GM21825 (cell line): ENCODE data around the gene RASGRF1.
A peak's percentile ranks its signal among the peaks of the same experiment; 100 is the strongest.

Experiments used
- ATAC-seq: cut with Tn5 transposase; IDR thresholded peaks from one replicate; pipeline ENCODE4 v1.9.1; 2021; ENCODE audit warnings: mild to moderate bottlenecking, moderate library complexity; ENCODE audit not compliant: unreplicated experiment

RASGRF1 gene

DNA sequence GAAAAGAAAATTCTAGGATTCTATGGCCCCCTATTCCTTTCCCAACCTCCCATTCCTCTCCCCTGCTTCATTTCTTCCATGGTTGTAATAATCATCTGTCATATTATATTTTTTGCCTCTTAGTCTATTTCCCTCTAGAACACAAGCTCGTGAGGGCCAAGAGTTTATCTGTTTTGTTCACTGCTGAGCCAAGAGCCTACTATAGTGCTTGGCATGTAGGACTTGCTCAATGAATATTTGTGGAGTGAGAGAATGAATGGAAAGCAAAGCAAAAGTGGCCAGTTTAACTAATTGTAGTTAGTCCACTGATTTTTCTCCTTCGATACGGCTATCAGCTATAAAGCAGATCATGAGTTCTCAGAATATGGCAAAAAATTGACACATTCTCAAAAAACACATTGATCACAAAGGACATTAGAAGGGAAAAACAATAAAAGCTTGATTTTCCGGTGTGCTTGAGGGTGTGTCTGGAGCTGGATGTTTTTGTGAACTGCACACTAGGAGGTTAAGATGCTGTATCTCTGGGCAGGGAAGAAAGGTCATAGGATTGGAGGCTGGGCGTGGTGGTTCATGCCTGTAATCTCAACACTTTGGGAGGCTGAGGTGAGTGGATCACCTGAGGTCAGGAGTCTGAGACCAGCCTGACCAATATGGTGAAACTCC, 120.8 kb downstream of the RASGRF1 start:
- no peak for ATAC-seq

DNA sequence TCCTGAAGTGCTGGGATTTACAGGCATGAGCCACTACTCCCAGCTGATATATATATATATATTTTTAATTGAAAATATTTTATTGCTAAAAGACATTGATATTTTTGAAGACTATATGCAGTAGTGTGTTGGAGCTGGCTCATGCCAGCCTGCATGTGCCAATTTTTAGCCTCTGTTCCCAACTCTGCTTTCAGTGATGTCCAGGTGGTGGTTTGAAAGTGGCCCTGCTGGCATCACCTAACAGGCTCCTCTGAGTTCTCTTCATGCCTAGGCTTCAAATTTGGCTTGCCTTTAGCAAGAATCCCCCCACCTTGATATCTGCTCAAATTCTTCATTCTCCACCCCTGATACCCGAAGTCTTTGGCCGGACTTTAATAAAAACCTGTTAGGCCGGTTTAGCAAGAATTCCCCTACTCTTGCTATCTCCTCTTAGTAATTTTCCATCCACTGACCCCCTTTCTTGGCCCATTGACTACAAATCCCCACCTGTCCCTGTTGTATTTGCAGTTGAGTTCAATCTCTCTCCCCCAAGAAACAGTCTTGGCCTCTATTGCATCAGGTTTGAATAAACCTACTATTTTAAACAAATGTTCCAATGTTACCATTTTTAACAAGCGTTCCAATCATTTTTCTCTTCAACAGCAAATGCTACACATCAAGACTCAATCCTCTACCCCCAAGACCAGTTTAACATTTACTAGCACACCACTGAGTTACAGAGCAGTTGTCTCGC, 121.9 kb downstream of the RASGRF1 start:
- no peak for ATAC-seq

DNA sequence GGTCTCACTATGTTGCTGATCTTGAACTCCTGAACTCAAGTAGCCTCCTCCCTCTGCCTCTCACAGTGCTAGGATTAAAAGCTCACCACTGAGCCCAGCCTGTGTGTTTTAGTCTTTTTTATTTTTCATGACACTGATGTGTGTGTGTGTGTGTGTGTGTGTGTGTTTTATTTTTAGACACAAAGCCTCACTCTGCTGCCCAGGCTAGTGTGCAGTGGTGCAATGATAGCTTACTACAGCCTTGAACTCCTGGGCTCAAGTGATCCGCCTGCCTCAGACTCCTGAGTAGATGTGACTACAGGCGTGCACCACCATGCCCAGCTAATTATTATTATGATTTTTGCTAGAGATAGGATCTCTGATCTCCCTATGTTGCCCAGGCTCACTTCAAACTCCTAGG, 122.5 kb downstream of the RASGRF1 start:
- no peak for ATAC-seq

DNA sequence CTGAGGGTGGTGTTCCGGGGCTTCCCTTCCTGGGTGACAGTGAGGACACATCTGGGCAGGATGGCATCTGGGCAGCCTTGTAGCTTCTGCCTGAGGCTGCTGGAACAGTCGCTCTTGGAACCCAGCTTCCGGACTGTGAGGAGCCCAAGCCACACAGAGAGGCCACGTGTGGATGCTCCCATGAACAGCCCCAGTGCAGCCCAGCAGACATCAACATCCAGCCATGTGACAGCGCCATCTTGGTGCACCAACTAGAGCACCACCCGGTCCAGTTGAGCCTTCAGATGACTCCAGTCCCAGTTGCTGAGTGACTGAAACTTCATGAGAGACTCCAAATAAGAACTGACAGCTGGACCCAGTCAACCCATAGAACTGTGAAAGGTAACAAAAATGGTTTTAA, 130.3 kb downstream of the RASGRF1 start:
- ATAC-seq: no peak

DNA sequence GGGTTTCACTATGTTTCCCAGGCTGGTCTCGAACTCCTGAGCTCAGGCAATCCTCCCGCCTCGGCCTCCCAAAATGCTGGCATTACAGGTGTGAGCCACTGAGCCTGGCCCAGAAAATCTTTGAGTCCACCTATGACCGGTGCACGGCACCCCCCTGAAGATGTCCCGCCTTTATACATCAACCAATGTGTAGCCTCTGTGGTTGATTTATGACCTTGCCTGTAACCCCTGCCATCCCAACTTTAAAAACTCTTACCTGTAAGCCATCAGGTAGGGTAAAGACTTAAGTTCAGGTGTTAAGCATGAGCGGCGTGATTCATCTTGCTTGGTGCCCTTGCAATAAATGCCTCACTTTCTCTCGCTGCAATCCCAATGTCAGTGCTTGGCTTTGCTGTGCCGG, 131.2 kb downstream of the RASGRF1 start:
- ATAC-seq: no peak

DNA sequence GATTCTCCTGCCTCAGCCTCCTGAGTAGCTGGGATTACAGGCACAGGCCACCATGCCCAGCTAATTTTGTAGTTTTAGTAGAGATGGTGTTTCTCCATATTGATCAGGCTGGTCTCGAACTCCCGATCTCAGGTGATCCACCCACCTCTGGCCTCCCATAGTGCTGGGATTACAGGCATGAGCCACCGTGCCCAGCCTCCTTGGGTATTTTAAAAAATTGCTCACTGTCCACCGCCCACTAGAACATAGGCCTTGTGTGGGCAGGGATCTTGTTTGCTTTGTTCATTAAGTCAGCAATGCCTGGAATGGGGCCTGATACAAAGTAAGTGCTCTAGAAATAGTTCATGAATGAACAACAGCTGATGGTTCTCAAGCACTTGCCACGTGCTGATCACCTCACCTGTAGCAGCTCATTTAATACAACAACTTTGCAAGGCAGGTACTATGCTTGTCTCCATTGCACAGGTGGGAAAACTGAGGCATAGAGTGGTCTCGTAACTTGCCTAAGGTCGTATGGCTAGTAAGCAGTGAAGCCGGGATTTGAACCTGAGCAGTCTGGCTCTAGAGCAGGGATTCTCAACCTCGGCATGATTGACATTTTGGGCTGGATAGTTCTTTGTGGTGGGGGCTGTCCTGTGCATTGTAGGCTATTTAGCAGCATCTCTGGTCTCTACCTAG, 133.0 kb downstream of the RASGRF1 start:
- ATAC-seq: no peak

DNA sequence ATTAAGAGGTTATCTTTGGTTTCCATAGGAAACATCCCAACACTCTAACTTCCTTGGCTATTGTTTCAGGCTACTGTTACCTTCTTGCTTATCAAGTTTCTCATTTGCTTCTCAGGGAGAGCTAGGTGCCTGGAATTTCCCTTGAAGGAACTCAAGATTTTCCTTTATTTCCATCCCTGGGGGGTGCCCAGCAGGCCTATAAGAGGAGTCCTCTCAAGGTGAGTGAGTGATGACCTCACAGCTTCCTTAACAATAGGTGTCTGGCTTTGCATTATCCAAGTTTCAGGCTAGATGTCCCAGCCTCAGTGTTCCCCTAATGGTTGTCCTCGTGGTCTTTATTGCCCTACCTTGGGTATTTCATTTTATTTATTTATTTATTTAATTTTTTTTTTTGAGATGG, 133.6 kb downstream of the RASGRF1 start:
- no peak for ATAC-seq

DNA sequence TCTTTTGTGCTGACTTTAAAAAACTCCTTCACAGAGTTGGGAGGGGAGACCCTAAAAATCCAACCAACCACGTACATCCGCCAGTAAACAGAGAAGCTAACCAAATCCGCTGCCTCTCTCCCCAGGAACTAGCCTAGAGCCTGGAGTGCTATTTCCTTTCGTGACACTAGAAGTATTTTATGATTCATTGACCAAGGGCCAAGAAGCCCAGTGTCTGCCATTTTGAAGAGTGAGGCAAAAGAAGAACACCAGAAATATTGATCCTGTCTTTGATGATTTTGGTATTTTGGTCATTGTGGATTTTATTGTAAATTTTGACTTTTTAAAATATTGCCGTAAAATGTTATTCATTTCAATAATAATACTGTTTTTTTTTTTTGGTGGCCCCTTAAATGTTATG, 135.2 kb downstream of the RASGRF1 start:
- ATAC-seq: no peak

DNA sequence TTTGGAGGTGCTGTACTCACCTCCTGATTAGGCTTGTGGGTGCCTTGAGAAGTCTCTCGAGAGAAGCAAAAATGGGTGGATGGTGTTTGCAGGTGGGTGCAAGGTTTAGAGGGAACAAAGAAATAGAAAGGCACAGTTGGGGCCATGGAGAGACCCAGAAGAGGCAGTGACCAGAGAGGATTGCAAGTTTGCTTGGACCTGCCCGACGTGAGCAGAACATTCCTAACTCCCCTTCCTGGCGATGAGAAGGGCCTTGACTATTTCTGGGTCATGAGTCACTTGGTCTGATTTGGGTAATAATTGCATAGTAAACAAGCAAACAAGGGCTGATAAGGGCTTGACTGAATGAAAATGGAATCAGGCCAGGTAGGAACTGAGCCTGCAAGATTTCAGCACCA, 138.7 kb downstream of the RASGRF1 start:
- ATAC-seq: no peak

DNA sequence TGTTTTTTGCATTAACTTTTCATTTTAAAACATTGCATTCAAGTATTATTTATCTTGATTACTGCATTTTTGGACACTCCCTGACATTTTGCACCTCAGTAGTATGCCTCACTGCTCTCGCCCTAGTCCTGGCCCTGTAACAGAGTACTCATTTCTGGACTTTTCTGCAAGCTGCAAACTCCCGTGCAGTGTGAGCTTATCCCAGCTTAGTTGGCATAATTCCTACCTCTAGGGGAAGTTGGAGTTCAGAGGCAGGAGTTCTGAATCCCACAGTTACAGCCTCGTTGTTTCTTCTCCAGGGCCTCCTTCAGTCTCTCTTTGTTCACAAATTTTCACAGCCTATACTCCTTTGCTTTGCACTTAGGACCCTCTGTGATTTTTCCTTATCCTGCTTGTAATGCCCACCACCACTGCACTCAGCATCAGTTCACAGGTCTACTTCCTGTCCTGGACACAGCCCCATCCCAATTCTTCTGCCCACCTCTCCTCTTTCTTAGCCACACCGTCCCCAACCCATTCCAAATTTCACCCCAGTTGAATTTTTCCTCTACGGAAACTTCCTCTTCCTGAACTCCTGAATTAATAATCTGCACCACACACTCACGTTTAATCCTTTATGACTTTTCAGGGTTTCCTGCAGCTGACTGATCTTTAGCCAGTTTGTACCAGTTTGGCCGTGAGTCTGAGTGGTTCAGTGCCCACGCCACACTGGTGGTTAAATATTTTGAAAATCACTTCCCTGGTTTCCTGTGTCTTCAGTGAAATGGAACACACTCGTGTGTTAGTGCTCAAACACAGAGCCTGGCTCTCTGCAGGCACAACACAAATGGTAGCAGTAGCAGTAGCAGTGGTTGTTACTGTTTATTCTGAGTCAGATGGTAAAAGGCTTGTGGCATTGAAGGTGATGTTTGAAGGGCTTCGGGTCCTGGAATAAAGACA, 139.4 kb downstream of the RASGRF1 start:
- ATAC-seq: no peak

DNA sequence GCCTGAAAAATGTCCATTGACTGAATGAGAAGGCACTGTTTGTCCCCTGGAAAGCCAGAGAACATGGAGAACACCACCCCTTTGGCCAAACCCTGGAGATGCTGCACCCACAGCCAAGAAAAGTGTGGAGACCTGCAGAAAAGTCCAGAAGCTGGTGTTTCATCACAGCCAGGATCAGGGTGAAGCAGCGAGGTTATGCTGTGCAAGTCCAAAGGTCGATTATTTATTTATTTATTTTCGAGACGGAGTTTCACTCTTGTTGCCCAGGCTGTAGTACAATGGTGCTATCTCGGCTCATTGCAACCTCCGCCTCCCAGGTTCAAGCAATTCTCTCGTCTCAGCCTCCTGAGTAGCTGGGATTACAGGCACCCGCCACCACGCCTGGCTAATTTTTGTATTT, 140.2 kb downstream of the RASGRF1 start:
- ATAC-seq: no peak

DNA sequence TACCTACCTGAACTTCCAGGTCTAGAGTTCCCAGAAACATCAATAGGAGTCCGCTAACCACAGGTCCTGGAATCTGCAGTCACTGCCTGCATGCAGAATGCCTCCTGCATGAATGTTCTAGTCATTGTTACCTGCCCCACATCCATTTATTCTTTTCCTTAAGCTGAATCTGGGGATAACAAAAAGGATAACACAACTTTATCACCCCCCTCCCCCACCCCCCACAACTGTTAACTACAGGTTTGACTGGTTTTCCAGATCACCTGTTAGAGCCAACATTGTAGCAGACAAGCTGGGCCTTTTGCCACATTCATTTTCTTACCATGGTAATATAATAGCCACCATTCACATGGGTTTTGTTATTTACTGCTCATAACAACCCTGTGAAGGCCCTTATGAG, 141.1 kb downstream of the RASGRF1 start:
- no peak for ATAC-seq

DNA sequence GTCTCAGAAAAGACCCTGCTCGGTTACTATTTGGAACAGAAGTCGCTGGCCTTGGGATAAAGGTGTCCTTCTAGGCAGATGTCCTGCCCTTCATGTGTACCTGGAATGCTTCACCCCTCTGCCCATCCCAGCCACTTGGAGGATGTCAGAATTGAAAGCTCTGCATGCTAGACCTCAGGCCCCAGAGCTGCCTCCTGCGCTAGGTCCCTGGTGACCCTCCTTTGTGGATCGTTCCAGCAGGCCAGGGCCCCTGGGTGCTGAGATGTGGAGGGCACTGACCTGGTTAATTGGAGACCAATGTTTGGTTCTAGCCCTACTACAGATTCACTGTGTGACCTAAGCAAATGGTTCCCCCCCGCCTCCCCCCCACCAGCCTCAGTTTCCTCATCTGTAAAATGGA, 143.1 kb downstream of the RASGRF1 start:
- ATAC-seq: no peak

DNA sequence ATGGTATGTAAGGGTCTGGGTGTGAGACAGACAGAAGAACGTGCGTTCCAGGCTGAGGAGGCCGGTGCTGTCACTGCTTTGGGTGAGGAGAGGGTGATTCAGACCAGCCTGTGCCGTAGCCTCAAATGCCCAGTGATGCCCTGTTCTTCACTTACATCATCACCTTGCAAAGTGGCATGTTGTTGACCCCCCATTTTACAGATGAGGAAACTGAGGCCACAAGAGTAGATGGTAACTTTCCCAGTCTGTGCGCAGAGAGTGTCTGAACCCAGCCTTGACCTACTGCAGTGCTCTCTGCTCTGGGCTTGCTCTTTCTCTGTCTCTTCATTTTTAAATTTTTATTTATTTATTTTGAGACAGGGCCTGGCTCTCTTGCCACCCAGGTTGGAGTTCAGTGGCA, 144.1 kb downstream of the RASGRF1 start:
- no peak for ATAC-seq

DNA sequence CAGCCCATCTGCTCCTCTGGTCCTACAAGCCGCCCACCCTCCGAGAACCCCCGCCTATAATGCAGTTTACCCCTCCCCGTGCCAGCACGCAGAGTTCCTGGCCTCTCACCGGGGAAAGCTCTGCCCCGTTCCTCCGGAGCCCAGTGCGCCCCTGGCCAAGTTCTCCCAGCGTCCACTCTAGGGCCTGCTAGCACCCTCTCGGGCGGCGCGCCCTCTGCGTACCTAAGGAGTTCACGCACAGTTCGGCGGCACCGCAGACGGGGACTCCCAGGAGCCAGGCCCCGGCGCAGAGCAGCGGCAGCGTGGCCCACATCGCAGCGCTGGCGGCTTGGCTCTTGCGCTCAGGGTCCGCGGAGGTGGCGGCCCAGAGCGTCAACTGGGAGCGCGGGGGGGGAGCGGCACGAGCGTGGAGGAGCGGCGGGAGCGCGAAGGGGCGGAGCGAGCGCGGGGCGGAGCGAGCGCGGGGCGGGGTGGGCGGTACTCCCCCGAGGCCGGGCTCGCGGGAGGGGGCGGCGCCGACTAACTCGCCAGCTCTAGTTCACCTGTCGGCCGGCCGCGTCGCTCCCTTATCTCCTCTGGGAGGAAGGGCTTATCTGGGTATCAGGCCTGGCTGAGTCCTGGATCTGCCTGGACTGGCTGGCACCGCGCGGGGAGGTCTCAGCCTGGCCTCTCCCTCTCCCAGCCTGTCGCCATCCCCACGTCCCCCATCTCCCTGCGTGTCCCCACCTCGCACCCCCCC, 145.7 kb downstream of the RASGRF1 start, which contains the start of gene CTSH:
Gene CTSH, minus strand, starts transcription at position 378 of the 739 bp plus-strand sequence. Its CDS starts 65 bp downstream, at position 313.
- peak; percentile 60 for ATAC-seq

DNA sequence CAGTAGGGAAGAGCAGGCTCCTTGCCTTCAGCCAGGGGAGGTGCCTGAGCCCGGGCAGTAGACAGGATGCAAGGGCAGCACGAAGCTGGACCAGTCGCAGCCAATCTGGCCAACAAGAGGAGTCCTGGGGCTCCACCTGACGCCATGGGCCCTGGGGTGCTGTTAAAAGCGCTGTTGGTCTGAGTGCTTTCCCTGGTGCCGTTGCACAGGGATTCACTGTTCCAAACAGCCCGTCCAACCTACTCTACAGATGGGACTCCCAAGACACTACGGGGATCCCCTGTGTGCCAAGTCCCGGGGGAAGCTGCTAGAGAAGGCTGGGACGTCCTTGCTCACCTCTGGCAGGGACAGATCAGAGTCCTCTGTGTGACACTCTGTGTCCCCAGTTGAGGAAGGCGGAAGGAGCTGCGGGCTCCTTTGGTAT, 146.4 kb downstream of the RASGRF1 start:
- ATAC-seq: peak; percentile 11

DNA sequence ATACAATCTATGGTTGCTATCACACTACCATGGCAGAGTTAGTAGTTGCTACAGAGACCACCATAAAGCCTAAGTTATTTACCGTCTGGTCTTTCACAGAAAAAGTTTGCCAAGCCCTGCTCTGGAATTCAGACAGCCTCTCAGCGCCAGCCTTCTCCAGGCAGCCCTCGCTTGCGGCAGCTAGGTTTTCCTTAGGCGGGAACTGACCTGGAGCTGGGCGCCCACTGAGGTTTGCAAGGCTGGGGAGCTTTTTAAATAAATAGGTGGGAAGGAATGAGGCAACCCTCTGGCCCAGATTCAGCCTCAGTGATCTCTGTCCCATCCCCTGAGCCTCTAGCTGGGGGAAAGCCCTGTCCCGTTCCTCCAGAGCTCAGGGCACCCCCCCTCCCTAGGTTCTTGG, 146.9 kb downstream of the RASGRF1 start:
- no peak for ATAC-seq

DNA sequence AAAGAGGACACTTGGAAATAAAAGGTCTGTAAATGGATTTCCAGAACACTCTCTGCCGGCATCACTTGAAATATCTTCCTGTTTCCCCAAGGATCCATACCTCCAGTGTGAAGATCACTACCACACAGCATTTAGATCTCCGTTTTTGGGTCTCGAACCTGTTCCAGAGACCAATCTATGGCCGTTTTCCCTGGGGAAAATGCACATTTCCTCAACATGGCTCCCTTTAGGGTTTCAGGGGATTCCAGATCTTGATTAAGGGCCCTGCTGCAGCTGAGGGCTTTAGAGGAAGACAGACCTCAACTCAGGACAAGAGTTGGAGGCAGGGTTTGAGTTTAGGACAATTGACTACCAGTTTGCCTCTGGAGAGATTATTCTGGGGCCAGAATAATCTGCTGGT, 147.8 kb downstream of the RASGRF1 start:
- ATAC-seq: no peak

DNA sequence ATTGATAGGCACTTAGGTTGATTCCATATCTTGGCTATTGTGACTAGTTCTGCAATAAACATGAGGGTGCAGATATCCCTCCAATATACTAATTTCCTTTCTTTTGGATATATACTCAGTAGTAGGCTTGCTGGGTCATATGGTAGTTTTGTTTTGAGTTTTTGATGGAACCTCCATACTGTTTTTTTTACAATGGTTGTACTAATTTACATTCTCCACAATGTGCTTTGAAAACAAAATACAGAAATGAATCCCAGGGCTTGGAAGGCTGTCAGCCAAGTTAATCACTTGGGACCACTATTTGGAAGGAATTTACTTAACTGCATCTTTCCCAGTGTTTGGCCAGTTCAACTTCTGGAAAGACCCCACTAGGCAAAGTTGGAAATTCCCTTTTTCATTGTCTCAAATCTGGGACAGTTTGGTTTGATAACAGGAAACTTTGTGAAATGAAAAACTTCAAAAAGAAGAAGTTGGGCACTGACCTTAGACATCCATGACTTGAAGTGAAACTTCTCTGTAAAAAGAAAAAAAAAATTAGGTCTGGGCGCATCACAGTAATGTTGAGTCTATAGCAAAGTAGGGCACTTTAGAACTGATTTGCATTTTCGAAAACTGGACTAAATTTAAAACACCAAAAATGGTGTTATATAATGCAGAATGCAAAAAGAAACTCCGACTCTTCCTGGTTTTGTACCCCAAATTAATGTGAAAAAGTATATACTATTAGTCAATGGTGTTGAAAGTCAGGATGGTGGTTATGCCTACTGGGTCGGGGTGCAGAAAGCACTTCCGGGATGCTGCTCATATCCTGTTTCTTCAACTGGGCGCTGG, 151.7 kb downstream of the RASGRF1 start:
- peak; percentile 61 for ATAC-seq
